Activated CD4-positive, alpha-beta memory T cell treated with anti-CD3 and anti-CD28 coated beads, Interleukin-2, amount 10 ng/mL, durations not matched to agents 7 days and 5 days (primary cell): ENCODE data around the gene MNT. TPM values are rescaled to one million over a fixed set of nuclear protein-coding genes. Genes with fewer than 3 reads are reported as not detected.

Experiments used
- CTCF ChIA-PET: fragments of 350-600 bp; sonication (Branson Sonifier 250); formaldehyde crosslinking; loops from one replicate; lab custom pipeline; 2021; ENCODE audit warnings: antibody characterized with exemption, inconsistent platforms; lab: Charles Lee
- POLR2A ChIA-PET: fragments of 350-600 bp; sonication (Branson Sonifier 250); formaldehyde crosslinking; loops from one replicate; lab custom pipeline; 2021; ENCODE audit warnings: antibody characterized with exemption; lab: Charles Lee
- DNase-seq: peaks from one replicate; pipeline ENCODE4 v3.0.0-alpha.2; 2020
- H3K27ac Mint-ChIP-seq: one replicate; pipeline ENCODE4 v1.8.0; 2021; ENCODE audit warnings: mild to moderate bottlenecking, mixed read lengths
- H3K27me3 Mint-ChIP-seq: one replicate; pipeline ENCODE4 v1.8.0; 2021; ENCODE audit warnings: mixed read lengths
- H3K36me3 Mint-ChIP-seq: one replicate; pipeline ENCODE4 v1.8.0; 2021; ENCODE audit warnings: low read depth, mixed read lengths
- H3K4me1 Mint-ChIP-seq: one replicate; pipeline ENCODE4 v1.8.0; 2021; ENCODE audit warnings: mixed read lengths
- H3K4me3 Mint-ChIP-seq: one replicate; pipeline ENCODE4 v1.8.0; 2021; ENCODE audit warnings: mild to moderate bottlenecking, mixed read lengths
- H3K9me3 Mint-ChIP-seq: one replicate; pipeline ENCODE4 v1.8.0; 2021; ENCODE audit warnings: mixed read lengths
- total RNA-seq, 2 experiments: library from RNA; stranded (reverse); gene quantifications; one replicate each; pipeline ENCODE4 v1.2.3, GENCODE V29; 2021

MNT gene
- total RNA-seq, 2 experiments from 2014 or later: 29.1 to 29.9 TPM

DNA sequence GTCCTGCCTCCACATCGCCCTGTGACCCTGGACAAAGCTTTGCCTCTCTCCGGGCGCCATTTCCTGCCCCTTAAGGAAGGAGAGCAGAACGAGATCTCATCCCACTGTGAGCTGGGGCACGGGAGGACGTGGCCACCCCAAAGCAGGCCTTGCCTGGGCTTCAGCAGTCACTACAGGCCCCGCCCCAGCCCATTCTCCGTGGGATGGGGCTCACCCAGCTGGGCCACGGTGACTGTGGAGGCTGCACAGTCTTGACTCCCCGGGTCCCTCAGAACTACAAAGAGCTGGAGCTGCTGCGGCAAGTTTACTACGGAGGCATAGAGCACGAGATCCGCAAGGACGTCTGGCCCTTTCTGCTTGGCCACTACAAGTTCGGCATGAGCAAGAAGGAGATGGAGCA lies 28.2 kb downstream of the MNT start:
- ChIA-PET CTCF (interaction anchor here (1.2 to 2.3 kb wide), 2 partner anchors 10 to 43 kb away, joined by 6 to 8 read pairs; no protein-coding TSS in a partner anchor), POLR2A (interaction anchor here (1.5 kb wide), 1 partner anchor 10 kb away, joined by 4 read pairs; no protein-coding TSS in a partner anchor)
- Mint-ChIP-seq H3K36me3 (no peaks in the 10 kb centered on the region), H3K27ac (no peak overlapping the region), H3K9me3 (no peaks in the 10 kb centered on the region), H3K4me1 (no peaks in the 10 kb centered on the region), H3K27me3 (no peaks in the 10 kb centered on the region), H3K4me3 (no peak overlapping the region)
- no peak for DNase-seq

DNA sequence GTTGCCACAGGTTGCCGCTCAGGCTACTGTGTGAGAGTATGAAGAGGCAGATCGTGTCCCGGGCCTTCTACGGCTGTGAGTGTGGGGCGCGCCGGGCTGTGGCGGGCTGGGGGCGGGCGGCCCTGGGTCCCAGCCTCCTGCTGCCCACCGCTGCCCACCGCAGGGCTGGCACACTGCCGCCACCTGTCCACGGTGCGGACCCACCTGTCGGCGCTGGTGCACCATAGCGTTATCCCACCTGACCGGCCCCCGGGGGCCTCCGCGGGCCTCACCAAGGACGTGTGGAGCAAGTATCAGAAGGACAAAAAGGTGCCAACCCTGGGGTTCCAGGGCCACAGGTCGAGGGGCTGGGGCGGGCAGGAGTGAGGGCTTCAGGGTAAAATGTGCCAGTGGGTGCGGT lies 28.7 kb downstream of the MNT start:
- H3K27ac Mint-ChIP-seq: no peak overlapping the region
- H3K4me1 Mint-ChIP-seq: no peaks in the 10 kb centered on the region
- no peak for DNase-seq
- ChIA-PET POLR2A (interaction anchor here (1.5 kb wide), 1 partner anchor 10 kb away, joined by 4 read pairs; no protein-coding TSS in a partner anchor), CTCF (no interaction called here)
- H3K9me3 Mint-ChIP-seq: no peaks in the 10 kb centered on the region
- no peak overlapping the region for H3K4me3 Mint-ChIP-seq
- no peaks in the 10 kb centered on the region for H3K36me3 Mint-ChIP-seq
- H3K27me3 Mint-ChIP-seq: no peaks in the 10 kb centered on the region

DNA sequence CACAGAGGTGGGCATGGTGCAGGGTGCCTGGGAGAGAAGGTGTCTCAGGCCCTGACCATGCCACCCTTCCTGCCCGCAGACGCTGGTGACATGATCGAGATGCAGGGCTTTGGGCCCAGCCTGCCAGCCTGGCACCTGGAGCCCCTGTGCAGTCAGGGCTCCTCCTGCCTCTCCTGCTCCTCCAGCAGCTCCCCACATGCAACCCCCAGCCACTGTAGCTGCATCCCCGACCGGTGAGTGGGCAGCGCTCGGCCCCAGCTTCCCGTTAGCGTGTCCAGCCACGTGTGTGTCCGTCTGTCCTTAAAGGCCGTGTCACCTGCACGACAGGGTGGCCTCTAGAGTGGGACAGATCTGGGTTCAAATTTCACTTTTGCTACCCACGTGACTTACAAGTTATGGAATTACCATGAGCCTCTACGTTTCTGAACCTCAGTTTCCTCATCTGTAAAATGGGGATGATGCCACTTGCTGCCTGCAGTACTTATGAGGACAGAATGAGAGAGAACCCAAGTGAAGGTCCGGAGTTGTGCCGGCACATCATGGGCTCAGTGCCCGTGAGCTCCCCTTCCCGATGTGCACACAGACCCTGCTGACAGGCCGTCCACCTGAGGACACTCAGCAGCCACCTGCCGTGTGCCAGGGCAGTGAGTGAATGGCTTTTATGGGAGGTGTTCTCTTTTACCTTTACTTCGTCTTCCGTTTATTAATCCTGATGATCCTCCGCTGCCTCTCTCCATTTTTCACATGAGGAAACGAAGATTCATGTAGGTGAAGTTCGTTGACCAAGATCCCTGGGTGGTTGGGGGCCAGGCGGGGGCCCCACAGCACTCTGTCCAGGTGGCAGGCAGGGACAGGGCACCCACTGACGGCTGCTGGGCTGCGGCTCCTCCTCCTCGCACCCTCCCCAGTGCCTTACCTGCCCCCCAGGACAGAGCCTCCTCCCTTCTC lies 29.4 kb downstream of the MNT start:
- H3K9me3 Mint-ChIP-seq: no peaks in the 10 kb centered on the region
- no peak overlapping the region for H3K4me3 Mint-ChIP-seq
- no peaks in the 10 kb centered on the region for H3K4me1 Mint-ChIP-seq
- DNase-seq: no peak
- ChIA-PET POLR2A (interaction anchor here (0.9 kb wide), 1 partner anchor 22 kb away, joined by 3 read pairs; no protein-coding TSS in a partner anchor), CTCF (interaction anchor here (1.1 kb wide), 1 partner anchor 21 kb away, joined by 3 read pairs; no protein-coding TSS in a partner anchor)
- H3K27ac Mint-ChIP-seq: no peak overlapping the region
- H3K27me3 Mint-ChIP-seq: no peaks in the 10 kb centered on the region
- H3K36me3 Mint-ChIP-seq: no peaks in the 10 kb centered on the region

DNA sequence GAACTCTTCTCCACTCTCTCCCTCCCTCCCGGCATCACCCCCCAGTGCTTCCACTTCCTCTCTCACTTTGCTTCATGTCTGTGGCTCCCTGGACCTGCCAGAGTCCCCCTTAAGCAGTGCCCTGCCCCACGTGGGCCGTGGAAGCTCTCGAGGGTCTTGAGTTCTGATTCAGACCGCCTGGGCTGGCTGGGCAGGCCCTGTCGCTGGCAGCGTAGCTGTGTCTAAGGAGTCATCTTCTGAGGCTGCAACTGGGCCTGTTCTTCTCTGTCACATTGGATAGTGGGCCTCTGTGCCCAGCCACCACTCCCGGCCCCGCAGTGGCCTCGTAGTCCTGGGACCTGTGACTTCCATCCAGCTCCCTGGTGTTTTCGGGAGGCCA lies 30.7 kb downstream of the MNT start:
- CTCF ChIA-PET: interaction anchor here (1.1 kb wide), 2 partner anchors 12 to 22 kb away, joined by 3 to 4 read pairs; no protein-coding TSS in a partner anchor
- no peak overlapping the region for H3K4me3 Mint-ChIP-seq
- H3K4me1 Mint-ChIP-seq: no peaks in the 10 kb centered on the region
- DNase-seq: no peak
- POLR2A ChIA-PET: interaction anchor here (1.1 kb wide), 1 partner anchor 22 kb away, joined by 4 read pairs; no protein-coding TSS in a partner anchor
- no peak overlapping the region for H3K27ac Mint-ChIP-seq
- no peaks in the 10 kb centered on the region for H3K9me3 Mint-ChIP-seq
- no peaks in the 10 kb centered on the region for H3K27me3 Mint-ChIP-seq
- H3K36me3 Mint-ChIP-seq: no peaks in the 10 kb centered on the region

DNA sequence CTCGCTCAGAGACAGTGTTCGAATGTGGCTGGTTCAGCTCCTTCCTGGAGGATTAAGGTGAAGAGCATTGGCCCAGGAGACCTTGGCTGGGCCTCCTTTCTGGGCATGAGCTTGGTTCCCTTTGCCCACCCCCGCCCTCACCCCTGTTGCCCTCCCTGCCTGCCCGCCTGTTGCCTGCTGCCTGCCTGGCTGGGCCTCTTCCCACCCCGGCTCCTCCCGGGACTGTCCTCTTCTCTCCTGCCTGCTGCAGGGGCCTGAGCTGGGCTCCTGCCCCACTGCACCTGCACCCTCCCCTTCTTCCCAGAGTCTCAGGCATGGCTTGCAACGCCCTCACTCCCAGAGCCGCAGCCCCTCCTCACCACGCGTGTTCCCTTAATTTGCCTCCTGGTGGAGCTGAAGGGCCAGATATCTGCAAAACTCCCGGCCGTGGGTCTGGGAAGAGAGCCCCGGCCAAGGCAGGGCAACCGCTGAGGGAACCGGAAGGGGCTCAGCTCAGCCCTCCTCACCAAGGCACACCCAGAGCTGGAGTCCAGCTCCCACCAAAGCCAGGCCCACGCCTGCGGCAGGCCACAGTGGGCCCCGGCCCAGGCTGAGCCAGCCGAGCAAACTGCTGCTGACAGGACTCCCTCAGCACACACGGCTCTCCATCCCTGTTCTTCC lies 31.2 kb downstream of the MNT start:
- no peaks in the 10 kb centered on the region for H3K27me3 Mint-ChIP-seq
- no peaks in the 10 kb centered on the region for H3K4me1 Mint-ChIP-seq
- no peak for DNase-seq
- CTCF ChIA-PET: interaction anchor here (1.1 kb wide), 1 partner anchor 13 kb away, joined by 4 read pairs; no protein-coding TSS in a partner anchor
- no peaks in the 10 kb centered on the region for H3K9me3 Mint-ChIP-seq
- no peaks in the 10 kb centered on the region for H3K36me3 Mint-ChIP-seq
- no peak overlapping the region for H3K27ac Mint-ChIP-seq
- POLR2A ChIA-PET: interaction anchor here (1.1 kb wide), 1 partner anchor 22 kb away, joined by 4 read pairs; no protein-coding TSS in a partner anchor
- H3K4me3 Mint-ChIP-seq: no peak overlapping the region

DNA sequence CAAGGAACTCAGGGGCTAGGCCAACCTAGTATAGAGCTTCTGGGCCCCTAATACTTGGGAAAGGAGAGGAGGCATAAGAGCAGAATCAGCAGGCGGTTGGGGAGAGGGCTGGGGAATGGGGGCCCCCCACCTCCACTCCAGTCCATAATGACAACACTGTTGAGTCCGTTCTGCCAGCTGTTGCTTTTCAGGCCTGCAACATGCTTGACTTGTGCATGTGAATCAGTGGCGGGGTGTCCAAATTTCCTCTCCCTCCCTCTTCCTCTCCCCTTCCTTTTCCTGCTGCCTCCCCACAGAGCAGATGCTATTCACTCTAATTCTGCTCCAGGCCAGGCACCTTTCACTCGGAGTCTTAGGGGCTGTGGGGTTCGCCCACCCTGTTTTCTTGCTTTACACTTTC lies 31.8 kb downstream of the MNT start:
- Mint-ChIP-seq H3K36me3 (no peaks in the 10 kb centered on the region), H3K4me3 (no peak overlapping the region), H3K4me1 (no peaks in the 10 kb centered on the region), H3K27ac (no peak overlapping the region), H3K27me3 (no peaks in the 10 kb centered on the region), H3K9me3 (no peaks in the 10 kb centered on the region)
- DNase-seq: no peak
- ChIA-PET CTCF (interaction anchor here (1.2 kb wide), 1 partner anchor 47 kb away, joined by 3 read pairs; no protein-coding TSS in a partner anchor), POLR2A (no interaction called here)

DNA sequence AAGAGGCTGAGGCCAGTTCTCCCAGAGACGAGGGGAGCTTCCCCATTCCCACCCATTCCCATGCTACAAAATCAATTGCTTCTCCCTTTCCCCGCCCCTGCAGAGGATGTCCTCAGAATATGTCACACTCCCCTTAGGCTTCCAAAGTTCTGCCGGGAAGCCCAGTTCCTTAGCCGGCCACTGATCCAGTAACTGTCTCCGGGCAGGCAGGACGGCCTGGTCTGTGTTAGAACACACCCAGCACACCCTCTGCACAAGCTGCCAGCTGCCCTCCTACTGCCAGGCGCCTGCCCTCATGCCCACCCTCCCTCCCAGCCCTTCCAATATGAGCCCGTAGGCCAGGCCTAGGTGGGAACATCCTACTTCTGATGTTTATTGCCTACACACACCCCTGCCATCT lies 32.5 kb downstream of the MNT start:
- CTCF ChIA-PET: interaction anchor here (1.2 kb wide), 1 partner anchor 48 kb away, joined by 3 read pairs; no protein-coding TSS in a partner anchor
- no peak overlapping the region for H3K4me3 Mint-ChIP-seq
- no peaks in the 10 kb centered on the region for H3K9me3 Mint-ChIP-seq
- H3K4me1 Mint-ChIP-seq: no peaks in the 10 kb centered on the region
- no peak for DNase-seq
- no peaks in the 10 kb centered on the region for H3K36me3 Mint-ChIP-seq
- no peaks in the 10 kb centered on the region for H3K27me3 Mint-ChIP-seq
- no peak overlapping the region for H3K27ac Mint-ChIP-seq
- POLR2A ChIA-PET: no interaction called here

DNA sequence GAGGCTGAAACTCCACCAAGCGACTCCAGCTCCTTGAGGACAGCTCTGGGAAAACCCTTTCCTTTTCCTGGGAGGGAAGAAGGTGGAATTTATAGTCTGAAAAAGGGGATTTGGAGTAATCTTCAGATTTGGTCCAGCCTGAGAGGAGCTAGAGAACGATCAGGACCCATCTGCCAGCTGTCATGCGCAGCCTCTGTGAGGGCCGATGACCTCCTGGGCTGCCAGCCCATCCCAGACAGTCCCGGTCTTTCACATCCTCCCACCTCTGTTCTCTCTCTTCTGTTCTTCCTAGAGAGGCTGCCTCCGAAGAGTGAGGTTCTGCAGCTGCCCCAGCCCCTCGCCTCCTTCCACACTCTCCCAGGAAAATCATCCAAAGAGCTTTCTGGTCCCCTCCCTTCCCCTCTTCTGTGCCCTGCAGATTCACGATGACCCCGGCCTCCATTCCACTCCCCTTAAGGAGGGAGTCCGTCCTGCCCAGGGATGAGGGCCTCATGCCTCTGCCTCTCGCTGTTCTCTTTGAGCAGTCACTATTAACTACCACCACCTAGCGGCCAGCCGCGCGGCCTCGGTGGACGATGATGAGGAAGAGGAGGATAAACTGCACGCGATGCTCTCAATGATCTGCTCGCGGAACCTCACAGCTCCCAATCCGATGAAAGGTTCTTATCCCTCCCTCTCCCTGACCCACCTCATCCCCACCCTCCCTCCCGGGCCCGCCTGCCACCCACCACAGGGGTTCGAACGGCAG lies 33.9 kb downstream of the MNT start:
- no peak overlapping the region for H3K4me3 Mint-ChIP-seq
- H3K4me1 Mint-ChIP-seq: no peaks in the 10 kb centered on the region
- no peaks in the 10 kb centered on the region for H3K9me3 Mint-ChIP-seq
- no peak for DNase-seq
- no peak overlapping the region for H3K27ac Mint-ChIP-seq
- no peaks in the 10 kb centered on the region for H3K36me3 Mint-ChIP-seq
- ChIA-PET CTCF (interaction anchor here (1.0 to 1.2 kb wide), 2 partner anchors 16 to 646 kb away, joined by 3 to 4 read pairs; no protein-coding TSS in a partner anchor), POLR2A (no interaction called here)
- no peaks in the 10 kb centered on the region for H3K27me3 Mint-ChIP-seq

DNA sequence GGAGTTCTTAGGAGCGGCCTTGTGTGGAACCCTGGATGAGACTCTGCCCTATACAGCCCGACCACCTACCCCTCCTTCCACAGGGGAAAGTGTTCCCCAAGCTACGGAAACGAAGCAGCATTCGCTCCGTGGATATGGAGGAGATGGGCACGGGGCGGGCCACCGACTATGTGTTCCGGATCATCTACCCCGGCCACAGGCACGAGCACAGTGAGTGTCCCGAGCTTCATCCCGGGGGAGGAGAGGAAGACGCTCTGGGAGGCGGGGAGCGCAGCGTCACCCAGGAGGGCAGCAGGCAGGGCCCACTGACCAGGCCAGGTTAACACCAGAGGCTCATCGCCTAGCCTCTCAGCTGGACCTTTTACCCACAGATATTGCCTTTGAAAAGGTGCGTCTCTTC lies 35.7 kb downstream of the MNT start:
- POLR2A ChIA-PET: interaction anchor here (1.0 kb wide), 1 partner anchor 35 kb away, joined by 3 read pairs; no protein-coding TSS in a partner anchor

DNA sequence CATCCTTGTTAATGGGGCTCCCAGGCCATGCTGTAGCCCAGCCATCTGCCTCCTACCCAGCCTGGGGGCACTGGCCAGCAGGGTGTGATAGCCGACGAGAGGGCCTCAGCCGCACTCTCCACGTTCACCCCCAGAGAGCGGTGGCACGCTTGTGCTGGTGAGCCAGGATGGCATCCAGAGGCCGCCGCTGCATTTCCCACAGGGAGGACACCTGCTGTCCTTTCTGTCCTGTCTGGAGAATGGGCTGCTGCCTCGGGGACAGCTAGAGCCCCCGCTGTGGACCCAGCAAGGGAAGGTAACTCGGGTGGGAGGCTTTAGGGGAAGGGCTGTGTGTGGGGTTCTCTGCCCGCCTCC lies 36.1 kb downstream of the MNT start:
- POLR2A ChIA-PET: interaction anchor here (1.0 kb wide), 1 partner anchor 35 kb away, joined by 3 read pairs; no protein-coding TSS in a partner anchor
- no peaks in the 10 kb centered on the region for H3K27me3 Mint-ChIP-seq
- H3K27ac Mint-ChIP-seq: no peak overlapping the region
- CTCF ChIA-PET: interaction anchor here (1.0 kb wide), 1 partner anchor 18 kb away, joined by 4 read pairs; no protein-coding TSS in a partner anchor
- no peak for DNase-seq
- H3K4me3 Mint-ChIP-seq: no peak overlapping the region
- H3K36me3 Mint-ChIP-seq: no peaks in the 10 kb centered on the region
- H3K9me3 Mint-ChIP-seq: no peaks in the 10 kb centered on the region
- H3K4me1 Mint-ChIP-seq: no peaks in the 10 kb centered on the region

More for the DNA sequence above, 35.7 kb downstream of the MNT start:
- H3K27ac Mint-ChIP-seq: no peak overlapping the region
- H3K4me3 Mint-ChIP-seq: no peak overlapping the region
- H3K27me3 Mint-ChIP-seq: no peaks in the 10 kb centered on the region
- DNase-seq: no peak
- H3K36me3 Mint-ChIP-seq: no peaks in the 10 kb centered on the region
- no peaks in the 10 kb centered on the region for H3K9me3 Mint-ChIP-seq
- CTCF ChIA-PET: interaction anchor here (1.0 kb wide), 1 partner anchor 17 kb away, joined by 4 read pairs; no protein-coding TSS in a partner anchor
- no peaks in the 10 kb centered on the region for H3K4me1 Mint-ChIP-seq

DNA sequence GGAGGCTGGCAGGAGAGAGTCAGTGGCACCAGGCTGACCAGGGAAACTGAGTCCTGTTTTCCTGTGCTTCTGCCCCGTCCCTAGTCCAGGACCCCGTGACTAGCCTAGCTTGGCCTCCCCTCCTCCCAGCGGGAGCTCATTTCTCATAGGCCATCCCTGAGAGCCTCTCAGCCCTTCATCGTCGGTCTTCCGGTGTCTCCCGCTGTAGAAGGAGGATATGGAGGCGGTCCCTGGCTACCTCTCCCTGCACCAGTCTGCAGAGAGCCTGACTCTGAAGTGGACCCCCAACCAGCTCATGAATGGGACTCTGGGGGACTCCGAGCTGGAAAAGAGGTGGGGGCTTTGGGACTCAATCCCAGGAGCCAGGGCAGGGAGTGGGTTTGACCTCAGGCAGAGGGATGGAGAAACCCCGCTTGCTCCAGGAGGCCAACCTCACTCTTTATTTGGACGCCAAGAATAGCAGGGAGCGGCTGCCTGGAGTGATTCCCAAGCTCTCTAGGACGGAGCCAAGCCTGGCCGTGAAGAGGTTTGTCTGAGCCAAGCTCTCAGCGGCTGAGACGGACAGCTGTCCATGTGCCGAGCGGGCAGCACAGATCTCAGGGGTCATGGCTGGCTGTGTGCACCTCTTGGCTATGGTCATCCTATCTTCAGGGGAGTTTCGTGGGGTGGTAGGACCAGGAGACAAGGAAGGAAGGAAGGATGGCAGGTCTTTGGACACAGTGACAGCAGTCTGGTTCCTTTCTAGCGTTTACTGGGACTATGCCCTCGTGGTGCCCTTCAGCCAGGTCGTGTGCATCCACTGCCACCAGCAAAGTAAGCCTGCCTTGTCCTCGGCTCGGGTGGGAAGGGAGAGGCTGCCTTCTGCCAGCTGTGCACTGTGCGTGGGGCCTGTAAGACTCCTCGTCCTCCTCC lies 36.8 kb downstream of the MNT start:
- POLR2A ChIA-PET: interaction anchor here (1.0 kb wide), 1 partner anchor 34 kb away, joined by 3 read pairs; no protein-coding TSS in a partner anchor
- CTCF ChIA-PET: no interaction called here
- H3K4me1 Mint-ChIP-seq: no peaks in the 10 kb centered on the region
- no peak for DNase-seq
- H3K36me3 Mint-ChIP-seq: no peaks in the 10 kb centered on the region
- no peak overlapping the region for H3K27ac Mint-ChIP-seq
- H3K4me3 Mint-ChIP-seq: no peak overlapping the region
- no peaks in the 10 kb centered on the region for H3K9me3 Mint-ChIP-seq
- H3K27me3 Mint-ChIP-seq: no peaks in the 10 kb centered on the region
